Suppressor macrophage (primary cell): ENCODE measurements around the gene ZBTB14.

Experiments used
- DNase-seq, 4 experiments: peaks; one replicate each; pipeline ENCODE4 v3.0.0-alpha.2; 2020 to 2022

Gene ZBTB14

GRCh38 chr18:5294113-5294456, 1.4 kb downstream of the ZBTB14 start:
- peak in 3 of 4 experiments; percentile 33 to 46 (median 34) for DNase-seq

DNA sequence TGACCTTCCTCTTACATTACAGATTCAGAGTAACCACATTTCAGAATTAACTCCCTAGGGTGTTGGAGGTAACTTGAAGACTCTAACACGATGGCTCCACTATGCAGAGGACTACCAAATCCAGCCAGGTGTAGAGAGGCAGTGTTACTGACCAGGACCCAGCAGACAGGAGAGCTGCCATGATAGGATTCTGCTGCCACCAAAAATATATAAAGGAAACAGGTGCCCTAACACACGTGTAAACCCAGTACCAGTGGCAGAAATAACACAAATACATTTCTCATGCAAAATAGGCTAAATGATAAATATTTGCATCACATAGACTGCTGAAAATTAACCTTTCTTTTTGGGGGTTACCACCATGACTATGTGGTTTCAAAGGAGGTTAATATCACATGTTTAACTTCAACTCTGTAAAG, 7.0 kb downstream of the ZBTB14 start:
- DNase-seq: no peak

GRCh38 chr18:5287854-5288253, 7.7 kb downstream of the ZBTB14 start:
- no peak for DNase-seq

GRCh38 chr18:5286525-5286924, 9.0 kb downstream of the ZBTB14 start:
- no peak for DNase-seq

GRCh38 chr18:5285326-5285725, 10.2 kb downstream of the ZBTB14 start:
- no peak for DNase-seq

DNA sequence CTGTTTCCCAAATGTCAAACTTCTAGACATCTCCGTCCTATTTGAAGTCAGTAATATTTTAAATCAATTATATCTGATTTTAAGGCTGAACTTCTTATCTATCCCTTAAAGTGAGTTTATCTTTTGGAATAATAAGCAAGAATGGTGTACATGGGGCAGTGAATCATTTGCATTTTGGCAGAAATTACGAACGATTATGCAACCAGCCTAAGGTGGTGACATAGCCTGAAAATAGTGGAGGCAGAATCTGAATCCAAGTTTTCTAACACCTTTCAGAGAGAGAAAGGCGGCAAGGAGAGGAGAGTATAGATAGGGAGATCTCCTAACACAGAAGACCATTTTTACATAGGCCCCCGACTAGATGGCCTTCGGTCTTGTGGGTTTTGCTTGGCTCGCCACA, 10.7 kb downstream of the ZBTB14 start:
- no peak for DNase-seq

- DNase-seq: no peak
Observed at GRCh38 chr18:5282770-5283169, 12.8 kb downstream of the ZBTB14 start.

- DNase-seq: no peak
Observed at GRCh38 chr18:5276947-5277346, 18.6 kb downstream of the ZBTB14 start.

DNA sequence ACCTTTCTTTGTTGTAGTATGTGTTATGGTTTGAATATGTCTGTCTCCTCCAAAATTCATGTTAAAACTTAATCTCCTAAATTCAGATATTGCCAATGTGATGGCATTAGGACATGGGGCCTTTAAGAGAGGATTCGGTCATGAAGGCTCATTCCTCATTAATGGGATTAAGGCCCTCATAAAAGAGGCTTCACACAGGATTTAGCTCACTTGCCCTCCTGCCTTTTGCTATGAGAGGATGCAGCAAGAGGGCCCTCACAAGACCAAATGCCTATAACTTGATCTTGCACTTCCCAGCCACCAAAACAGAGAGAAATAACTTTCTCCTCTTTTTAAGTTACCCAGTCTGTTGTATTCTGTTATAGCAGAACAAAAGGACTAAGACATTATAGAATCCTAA, 19.7 kb downstream of the ZBTB14 start:
- no peak for DNase-seq

DNA sequence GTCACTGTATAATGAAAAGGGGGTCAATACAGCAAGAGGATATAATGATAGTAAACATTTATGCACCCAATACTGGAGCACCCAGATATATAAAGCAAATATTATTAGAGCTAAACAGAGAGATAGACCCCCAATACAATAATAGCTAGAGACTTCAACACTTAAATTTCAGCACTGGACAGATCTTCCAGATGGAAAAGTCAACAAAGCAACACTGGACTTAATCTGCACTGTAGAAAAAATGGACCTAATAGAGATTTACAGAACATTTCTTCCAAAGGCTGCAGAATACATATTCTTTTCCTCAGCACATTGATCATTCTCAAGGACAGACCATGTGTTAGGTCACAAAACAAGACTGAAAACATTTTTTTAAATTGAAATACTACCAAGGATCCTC, 26.7 kb downstream of the ZBTB14 start:
- no peak for DNase-seq

- DNase-seq: no peak
Observed at GRCh38 chr18:5266721-5267120, 28.8 kb downstream of the ZBTB14 start.

- peak in 2 of 4 experiments; percentile 63 to 77 for DNase-seq
Observed at GRCh38 chr18:5253910-5254309, 41.6 kb downstream of the ZBTB14 start.

DNA sequence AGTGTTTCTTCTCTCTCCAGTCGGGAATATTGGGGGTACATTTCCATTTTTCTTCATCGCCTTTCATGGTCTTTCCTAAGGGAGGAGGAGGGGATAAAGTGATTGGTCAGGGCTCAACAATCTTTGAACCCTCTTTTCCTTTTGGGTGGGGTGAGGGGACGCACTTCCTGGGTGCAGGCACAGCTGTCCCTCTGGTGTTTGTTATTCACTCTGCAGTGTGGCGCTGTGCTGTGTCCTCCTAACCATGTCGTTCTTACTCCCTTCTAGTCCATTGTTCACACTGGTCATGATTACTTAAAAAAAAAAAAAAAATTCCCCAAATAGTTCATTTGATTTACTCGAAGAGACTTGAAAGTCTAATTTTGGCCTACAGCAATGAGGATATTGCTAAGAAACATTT, 44.4 kb downstream of the ZBTB14 start:
- no peak for DNase-seq

DNA sequence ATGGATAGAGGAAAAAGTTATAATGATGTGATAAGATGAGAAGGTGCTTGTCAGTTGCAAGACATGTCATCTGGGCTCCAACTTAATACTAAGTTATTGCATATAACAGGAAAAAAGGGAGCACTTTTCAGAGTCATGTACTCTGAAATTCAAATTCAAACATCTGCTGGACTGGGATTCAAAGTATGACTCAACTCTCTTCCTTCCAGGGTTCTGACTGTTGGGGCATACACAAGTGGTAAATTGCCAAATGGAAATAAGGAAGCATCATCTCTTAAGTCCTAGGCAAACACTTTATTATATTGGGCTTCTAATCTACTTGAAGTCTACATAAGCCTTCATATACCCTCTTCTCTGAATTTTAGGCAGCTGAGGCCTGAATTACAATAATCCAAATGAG, 44.9 kb downstream of the ZBTB14 start:
- DNase-seq: no peak

- no peak for DNase-seq
Observed at GRCh38 chr18:5244941-5245340, 50.6 kb downstream of the ZBTB14 start.

- DNase-seq: no peak
Observed at GRCh38 chr18:5239447-5239846, 56.1 kb downstream of the ZBTB14 start.
